ENCODE data around the gene EDN2. TPM values are rescaled to one million over a fixed set of nuclear protein-coding genes. Genes with fewer than 3 reads are reported as not detected.

Gene EDN2
- total RNA-seq, 1 experiment from 2014 or later, result not detected

DNA sequence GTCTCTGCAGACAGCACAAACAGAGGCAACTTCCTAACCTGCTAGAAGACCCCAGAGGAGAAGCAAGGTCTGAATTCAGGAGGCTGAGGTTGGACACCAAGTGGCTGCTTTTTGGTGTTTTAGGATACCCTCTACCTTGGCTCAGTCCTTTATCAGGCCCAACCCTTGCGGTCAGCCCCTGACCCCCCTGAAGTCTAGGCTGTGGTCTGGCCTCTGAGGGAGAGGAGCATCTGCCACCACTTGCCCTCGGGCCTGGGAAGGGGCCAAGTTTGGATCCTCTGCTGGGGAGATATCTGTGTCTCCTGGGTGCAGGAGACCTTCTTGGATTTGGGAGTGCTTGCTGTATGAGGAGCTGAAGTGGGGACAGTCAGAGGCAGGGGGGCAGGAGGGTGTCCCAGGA is 21.0 kb downstream of the EDN2 start:
- H3K9me3 ChIP-seq (ENCODE audit: low read length), result no peaks in the 10 kb centered on the region
- peaks cover under 1% of the 10 kb centered on the region for H3K4me1 ChIP-seq (ENCODE audit: low read length)
- no peak for DNase-seq
- no peaks in the 10 kb centered on the region for H3K36me3 ChIP-seq (ENCODE audit: insufficient read depth, low read length)
- no peak overlapping the region for H3K27ac ChIP-seq (ENCODE audit: low read length)
- no peaks in the 10 kb centered on the region for H4K20me1 ChIP-seq (ENCODE audit: insufficient read depth, low read depth, low read length)
- H3K9ac ChIP-seq (ENCODE audit: low read length), result no peak overlapping the region
- H3K79me2 ChIP-seq (ENCODE audit: low read length), result no peaks in the 10 kb centered on the region
- no peak overlapping the region for H2AFZ ChIP-seq (ENCODE audit: low read length)
- H3K4me2 ChIP-seq (ENCODE audit: low read depth, low read length, poor library complexity, severe bottlenecking), result no peak overlapping the region
- no peaks in the 10 kb centered on the region for H3K27me3 ChIP-seq (ENCODE audit: low read length)
- H3K4me3 ChIP-seq (ENCODE audit: low read length), result no peak overlapping the region
- H3K9me2 ChIP-seq (replicated peaks; ENCODE audit: insufficient read depth, low read length), result no peaks in the 10 kb centered on the region

DNA sequence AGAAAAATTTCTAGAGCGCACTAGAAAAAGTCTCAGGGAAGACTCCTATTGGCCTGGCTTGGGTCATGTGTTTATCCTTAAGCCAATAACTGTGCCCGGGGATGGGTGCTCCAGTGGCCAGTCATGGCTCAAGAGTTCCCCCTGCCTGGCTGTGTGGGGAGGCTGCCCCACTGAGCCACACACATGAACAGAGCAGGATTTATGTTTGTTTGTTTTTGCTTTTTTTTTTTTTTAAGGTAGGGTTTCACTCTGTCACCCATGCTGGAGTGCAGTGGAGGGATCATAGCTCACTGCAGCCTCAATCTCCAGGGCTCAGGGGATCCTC is 21.8 kb downstream of the EDN2 start:
- Histone ChIP-seq H3K9ac (ENCODE audit: low read length) (no peak overlapping the region), H3K79me2 (ENCODE audit: low read length) (no peaks in the 10 kb centered on the region), H3K4me1 (ENCODE audit: low read length) (no peaks in the 10 kb centered on the region), H3K27ac (ENCODE audit: low read length) (no peak overlapping the region), H3K9me3 (ENCODE audit: low read length) (no peaks in the 10 kb centered on the region), H4K20me1 (ENCODE audit: insufficient read depth, low read depth, low read length) (no peaks in the 10 kb centered on the region), H3K27me3 (ENCODE audit: low read length) (no peaks in the 10 kb centered on the region), H2AFZ (ENCODE audit: low read length) (no peak overlapping the region), H3K4me3 (ENCODE audit: low read length) (no peak overlapping the region), H3K9me2 (replicated peaks; ENCODE audit: insufficient read depth, low read length) (no peaks in the 10 kb centered on the region), H3K36me3 (ENCODE audit: insufficient read depth, low read length) (no peaks in the 10 kb centered on the region), H3K4me2 (ENCODE audit: low read depth, low read length, poor library complexity, severe bottlenecking) (no peak overlapping the region)
- no peak for DNase-seq

GRCh38 chr1:41461790-41462679 is 22.4 kb downstream of the EDN2 start:
- H4K20me1 ChIP-seq (ENCODE audit: insufficient read depth, low read depth, low read length), result no peaks in the 10 kb centered on the region
- H3K4me2 ChIP-seq (ENCODE audit: low read depth, low read length, poor library complexity, severe bottlenecking), result no peak overlapping the region
- no peaks in the 10 kb centered on the region for H3K9me3 ChIP-seq (ENCODE audit: low read length)
- no peak overlapping the region for H2AFZ ChIP-seq (ENCODE audit: low read length)
- H3K9me2 ChIP-seq (replicated peaks; ENCODE audit: insufficient read depth, low read length), result no peaks in the 10 kb centered on the region
- H3K9ac ChIP-seq (ENCODE audit: low read length), result no peak overlapping the region
- H3K27me3 ChIP-seq (ENCODE audit: low read length), result no peaks in the 10 kb centered on the region
- no peak overlapping the region for H3K4me3 ChIP-seq (ENCODE audit: low read length)
- DNase-seq, result no peak
- H3K4me1 ChIP-seq (ENCODE audit: low read length), result no peaks in the 10 kb centered on the region
- H3K36me3 ChIP-seq (ENCODE audit: insufficient read depth, low read length), result no peaks in the 10 kb centered on the region
- H3K27ac ChIP-seq (ENCODE audit: low read length), result no peak overlapping the region
- no peaks in the 10 kb centered on the region for H3K79me2 ChIP-seq (ENCODE audit: low read length)

- no peaks in the 10 kb centered on the region for H4K20me1 ChIP-seq (ENCODE audit: insufficient read depth, low read depth, low read length)
- no peaks in the 10 kb centered on the region for H3K9me2 ChIP-seq (replicated peaks; ENCODE audit: insufficient read depth, low read length)
- no peaks in the 10 kb centered on the region for H3K9me3 ChIP-seq (ENCODE audit: low read length)
- H3K4me3 ChIP-seq (ENCODE audit: low read length), result no peak overlapping the region
- H3K9ac ChIP-seq (ENCODE audit: low read length), result no peak overlapping the region
- no peak overlapping the region for H3K4me2 ChIP-seq (ENCODE audit: low read depth, low read length, poor library complexity, severe bottlenecking)
- no peaks in the 10 kb centered on the region for H3K4me1 ChIP-seq (ENCODE audit: low read length)
- no peaks in the 10 kb centered on the region for H3K36me3 ChIP-seq (ENCODE audit: insufficient read depth, low read length)
- DNase-seq, result no peak
- H2AFZ ChIP-seq (ENCODE audit: low read length), result no peak overlapping the region
- no peaks in the 10 kb centered on the region for H3K27me3 ChIP-seq (ENCODE audit: low read length)
- H3K79me2 ChIP-seq (ENCODE audit: low read length), result no peaks in the 10 kb centered on the region
- no peak overlapping the region for H3K27ac ChIP-seq (ENCODE audit: low read length)
These were observed 27.5 kb downstream of the EDN2 start for GRCh38 chr1:41456847-41457540.

- H3K9me2 ChIP-seq (replicated peaks; ENCODE audit: insufficient read depth, low read length), result no peaks in the 10 kb centered on the region
- no peaks in the 10 kb centered on the region for H3K79me2 ChIP-seq (ENCODE audit: low read length)
- H3K4me1 ChIP-seq (ENCODE audit: low read length), result no peaks in the 10 kb centered on the region
- no peak overlapping the region for H3K4me3 ChIP-seq (ENCODE audit: low read length)
- H3K4me2 ChIP-seq (ENCODE audit: low read depth, low read length, poor library complexity, severe bottlenecking), result no peak overlapping the region
- DNase-seq, result no peak
- H3K36me3 ChIP-seq (ENCODE audit: insufficient read depth, low read length), result no peaks in the 10 kb centered on the region
- no peak overlapping the region for H3K9ac ChIP-seq (ENCODE audit: low read length)
- no peaks in the 10 kb centered on the region for H3K9me3 ChIP-seq (ENCODE audit: low read length)
- H3K27ac ChIP-seq (ENCODE audit: low read length), result no peak overlapping the region
- H4K20me1 ChIP-seq (ENCODE audit: insufficient read depth, low read depth, low read length), result no peaks in the 10 kb centered on the region
- H3K27me3 ChIP-seq (ENCODE audit: low read length), result no peaks in the 10 kb centered on the region
- no peak overlapping the region for H2AFZ ChIP-seq (ENCODE audit: low read length)
These were observed 28.8 kb downstream of the EDN2 start for GRCh38 chr1:41455479-41456332.

DNA sequence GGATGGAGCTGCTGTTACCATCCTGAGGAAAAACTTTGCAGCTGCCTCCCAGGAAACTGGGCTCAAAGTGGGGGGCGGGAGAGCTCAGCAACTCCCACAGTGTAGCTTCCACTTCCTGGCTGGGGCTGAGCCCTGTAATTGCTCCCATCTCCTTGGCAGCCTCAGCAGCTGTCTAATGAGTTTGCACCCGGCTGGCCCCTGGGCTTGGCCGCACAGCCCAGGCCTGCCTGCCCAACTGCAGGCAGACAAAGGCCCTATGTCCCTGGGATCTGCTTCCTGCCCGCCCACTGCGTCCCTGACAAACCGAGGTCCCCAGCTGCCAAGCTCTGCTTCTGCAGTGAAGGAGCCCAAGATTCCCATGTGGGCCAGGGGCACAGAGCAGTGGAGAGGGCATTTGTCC is 30.1 kb downstream of the EDN2 start:
- Histone ChIP-seq H2AFZ (ENCODE audit: low read length) (no peak overlapping the region), H3K4me2 (ENCODE audit: low read depth, low read length, poor library complexity, severe bottlenecking) (no peak overlapping the region), H3K4me1 (ENCODE audit: low read length) (no peaks in the 10 kb centered on the region), H3K9me3 (ENCODE audit: low read length) (no peaks in the 10 kb centered on the region), H3K9me2 (replicated peaks; ENCODE audit: insufficient read depth, low read length) (no peaks in the 10 kb centered on the region), H3K79me2 (ENCODE audit: low read length) (no peaks in the 10 kb centered on the region), H3K27me3 (ENCODE audit: low read length) (no peaks in the 10 kb centered on the region), H3K36me3 (ENCODE audit: insufficient read depth, low read length) (no peaks in the 10 kb centered on the region), H3K27ac (ENCODE audit: low read length) (no peak overlapping the region), H3K4me3 (ENCODE audit: low read length) (no peak overlapping the region), H3K9ac (ENCODE audit: low read length) (no peak overlapping the region), H4K20me1 (ENCODE audit: insufficient read depth, low read depth, low read length) (no peaks in the 10 kb centered on the region)
- DNase-seq, result no peak

DNA sequence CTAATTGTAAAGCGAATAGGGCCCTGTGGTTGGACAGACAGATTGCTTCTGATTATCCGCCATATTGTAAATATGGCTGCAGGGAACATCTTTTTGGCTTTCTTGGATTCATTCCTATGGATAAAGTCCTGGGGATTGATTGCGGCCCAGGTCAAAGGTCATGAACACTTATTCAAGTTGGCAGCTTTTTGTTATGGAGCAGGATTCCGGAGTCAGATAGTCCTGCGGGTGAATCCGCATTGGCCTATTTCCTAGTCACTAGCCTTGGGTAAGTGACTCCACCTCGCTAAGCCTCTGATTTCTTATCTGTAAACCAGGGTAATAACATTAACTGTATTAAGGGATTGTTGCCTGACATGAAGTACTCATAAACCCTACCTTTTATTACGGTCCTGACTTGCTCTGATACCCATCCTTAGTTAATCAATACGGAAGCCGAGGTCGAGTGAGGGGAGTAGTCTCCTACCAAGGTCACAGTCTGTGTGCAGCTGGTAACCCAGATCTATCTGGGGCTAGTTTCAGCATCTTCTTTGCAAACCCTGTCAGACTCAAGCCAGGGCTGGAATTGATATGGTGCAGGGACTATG is 31.7 kb downstream of the EDN2 start:
- no peak overlapping the region for H3K27ac ChIP-seq (ENCODE audit: low read length)
- H3K4me1 ChIP-seq (ENCODE audit: low read length), result no peaks in the 10 kb centered on the region
- no peaks in the 10 kb centered on the region for H3K9me2 ChIP-seq (replicated peaks; ENCODE audit: insufficient read depth, low read length)
- no peak overlapping the region for H2AFZ ChIP-seq (ENCODE audit: low read length)
- H3K27me3 ChIP-seq (ENCODE audit: low read length), result no peaks in the 10 kb centered on the region
- H3K36me3 ChIP-seq (ENCODE audit: insufficient read depth, low read length), result no peaks in the 10 kb centered on the region
- H3K9me3 ChIP-seq (ENCODE audit: low read length), result no peaks in the 10 kb centered on the region
- H3K4me2 ChIP-seq (ENCODE audit: low read depth, low read length, poor library complexity, severe bottlenecking), result no peak overlapping the region
- H3K9ac ChIP-seq (ENCODE audit: low read length), result no peak overlapping the region
- no peaks in the 10 kb centered on the region for H3K79me2 ChIP-seq (ENCODE audit: low read length)
- no peak overlapping the region for H3K4me3 ChIP-seq (ENCODE audit: low read length)
- no peaks in the 10 kb centered on the region for H4K20me1 ChIP-seq (ENCODE audit: insufficient read depth, low read depth, low read length)
- no peak for DNase-seq
